Smooth muscle cell (in vitro differentiated cells): ENCODE measurements around the gene PTPN5. TPM values are rescaled to one million over a fixed set of nuclear protein-coding genes. Genes with fewer than 3 reads are reported as not detected.

Experiments used
- DNase-seq: peaks from one replicate; lab custom pipeline; 2025; ENCODE audit not compliant: unreplicated experiment; lab: John Stamatoyannopoulos, UW
- H2AFZ ChIP-seq: fragments of 200-600 bp; sonication (generic); 2 replicates; pipeline ENCODE4 v1.6.0; 2016; ENCODE audit warnings: antibody characterized with exemption, low read depth, mild to moderate bottlenecking
- H3F3A ChIP-seq: fragments of 200-600 bp; sonication (generic); 2 replicates; pipeline ENCODE4 v1.6.0; 2017; ENCODE audit warnings: antibody characterized with exemption, low read depth
- H3K27ac ChIP-seq: fragments of 200-600 bp; sonication (generic); 2 replicates; pipeline ENCODE4 v1.5.1; 2016; ENCODE audit warnings: low read depth, mild to moderate bottlenecking
- H3K27me3 ChIP-seq: fragments of 200-600 bp; sonication (generic); 2 replicates; pipeline ENCODE4 v1.6.1; 2016; ENCODE audit warnings: low read depth, mild to moderate bottlenecking
- H3K36me3 ChIP-seq: fragments of 200-600 bp; sonication (generic); 2 replicates; pipeline ENCODE4 v1.5.1; 2016; ENCODE audit warnings: low read depth
- H3K4me1 ChIP-seq: fragments of 200-600 bp; sonication (generic); 2 replicates; pipeline ENCODE4 v1.5.1; 2016; ENCODE audit warnings: low read depth
- H3K4me2 ChIP-seq: fragments of 200-600 bp; sonication (generic); 2 replicates; pipeline ENCODE4 v1.6.0; 2016; ENCODE audit warnings: mild to moderate bottlenecking
- H3K4me3 ChIP-seq: fragments of 200-600 bp; sonication (generic); 2 replicates; pipeline ENCODE4 v1.5.1; 2016; ENCODE audit warnings: mild to moderate bottlenecking
- H3K79me2 ChIP-seq: fragments of 200-600 bp; sonication (generic); 2 replicates; pipeline ENCODE4 v1.6.0; 2016; ENCODE audit warnings: low read depth, mild to moderate bottlenecking
- H3K9ac ChIP-seq: fragments of 200-600 bp; sonication (generic); 2 replicates; pipeline ENCODE4 v1.6.0; 2016; ENCODE audit warnings: low read depth
- H3K9me3 ChIP-seq: fragments of 200-600 bp; sonication (generic); replicated peaks from 2 replicates; pipeline ENCODE4 v1.5.1; 2016; ENCODE audit warnings: low read depth
- H4K20me1 ChIP-seq: fragments of 200-600 bp; sonication (generic); 2 replicates; pipeline ENCODE4 v1.6.0; 2016; ENCODE audit warnings: low read depth
- WGBS: methylation state at CpG from one replicate; pipeline ENCODE4 v1.1.7; 2016; ENCODE audit warnings: low lambda C conversion rate; 5-methylcytosine and 5-hydroxymethylcytosine counted together
- polyA plus RNA-seq: library from polyadenylated mRNA; unstranded; fragments of >200 nt; fragmentation: Nextera tagmentation; extraction: Ambion mirVana; gene quantifications from 2 replicates; pipeline ENCODE4 v1.2.1, GENCODE V29; 2016
- total RNA-seq: library from RNA; depleted of rRNA; stranded (reverse); fragments of >200 nt; gene quantifications from 2 replicates; pipeline ENCODE4 v1.2.3, GENCODE V29; 2014
- TF ChIP-seq, protein P1 (sequence below): fragments of 200-600 bp; sonication (generic); IDR thresholded peaks from 2 replicates; pipeline ENCODE4 v1.5.1; 2017; ENCODE audit warnings: borderline replicate concordance, mild to moderate bottlenecking, antibody characterized with exemption; ENCODE audit not compliant: insufficient read depth, poor library complexity, severe bottlenecking

PTPN5 gene
- total and polyA plus RNA-seq, 2 experiments from 2014 or later = not detected

DNA sequence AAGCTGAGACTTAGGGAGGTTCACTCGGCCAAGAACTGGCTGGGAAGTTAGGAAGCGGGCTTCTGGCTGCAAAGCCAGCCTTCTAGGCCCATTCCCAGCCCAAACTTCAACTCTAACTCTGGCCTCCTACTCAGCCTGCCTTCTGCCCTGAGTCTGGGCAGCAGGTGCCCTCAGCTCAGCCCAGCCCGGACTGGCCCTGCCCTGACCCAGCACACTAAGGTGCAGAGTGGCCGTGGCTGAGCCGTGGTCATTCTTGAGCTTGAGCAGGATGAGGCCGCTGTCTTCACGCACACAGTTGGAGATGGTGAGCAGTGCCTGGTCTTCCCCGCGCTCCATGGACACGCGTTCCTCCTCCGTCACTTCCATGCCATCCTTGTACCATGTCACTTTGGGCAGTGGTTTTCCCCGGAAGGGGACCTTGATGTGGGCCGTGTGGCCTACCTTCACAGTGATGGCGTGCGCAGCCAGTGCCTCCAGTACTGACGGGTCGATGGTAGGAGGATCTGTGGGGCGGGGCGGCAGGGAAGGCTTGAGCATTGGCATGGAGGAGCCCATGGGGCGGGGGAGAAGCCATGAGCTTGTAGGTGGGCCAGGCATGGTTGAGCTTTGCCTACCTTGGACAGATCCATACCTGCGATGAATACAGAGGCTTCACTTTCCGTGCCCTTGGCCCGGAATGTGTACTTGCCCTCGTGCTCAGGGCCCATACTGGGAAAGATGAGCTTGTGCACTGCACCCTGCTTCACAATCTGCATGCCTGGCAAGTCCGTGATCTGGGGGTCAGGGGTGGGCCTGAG, 77.8 kb downstream of the PTPN5 start:
- Histone ChIP-seq H3K4me3 (no peak overlapping the region), H3K4me1 (no peaks in the 10 kb centered on the region), H3K27ac (no peak overlapping the region), H3K4me2 (no peak overlapping the region), H3K36me3 (no peaks in the 10 kb centered on the region), H2AFZ (no peak overlapping the region), H3K79me2 (no peaks in the 10 kb centered on the region), H3K27me3 (peaks cover 27% of the 10 kb centered on the region), H3K9me3 (no peaks in the 10 kb centered on the region), H4K20me1 (no peaks in the 10 kb centered on the region), H3K9ac (no peak overlapping the region), H3F3A (no peaks in the 10 kb centered on the region)
- TF ChIP-seq, protein P1, sequence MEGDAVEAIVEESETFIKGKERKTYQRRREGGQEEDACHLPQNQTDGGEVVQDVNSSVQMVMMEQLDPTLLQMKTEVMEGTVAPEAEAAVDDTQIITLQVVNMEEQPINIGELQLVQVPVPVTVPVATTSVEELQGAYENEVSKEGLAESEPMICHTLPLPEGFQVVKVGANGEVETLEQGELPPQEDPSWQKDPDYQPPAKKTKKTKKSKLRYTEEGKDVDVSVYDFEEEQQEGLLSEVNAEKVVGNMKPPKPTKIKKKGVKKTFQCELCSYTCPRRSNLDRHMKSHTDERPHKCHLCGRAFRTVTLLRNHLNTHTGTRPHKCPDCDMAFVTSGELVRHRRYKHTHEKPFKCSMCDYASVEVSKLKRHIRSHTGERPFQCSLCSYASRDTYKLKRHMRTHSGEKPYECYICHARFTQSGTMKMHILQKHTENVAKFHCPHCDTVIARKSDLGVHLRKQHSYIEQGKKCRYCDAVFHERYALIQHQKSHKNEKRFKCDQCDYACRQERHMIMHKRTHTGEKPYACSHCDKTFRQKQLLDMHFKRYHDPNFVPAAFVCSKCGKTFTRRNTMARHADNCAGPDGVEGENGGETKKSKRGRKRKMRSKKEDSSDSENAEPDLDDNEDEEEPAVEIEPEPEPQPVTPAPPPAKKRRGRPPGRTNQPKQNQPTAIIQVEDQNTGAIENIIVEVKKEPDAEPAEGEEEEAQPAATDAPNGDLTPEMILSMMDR = no peak
- no peak for DNase-seq
- WGBS = 91% methylated on average over 25 of the region's 26 CpGs

DNA sequence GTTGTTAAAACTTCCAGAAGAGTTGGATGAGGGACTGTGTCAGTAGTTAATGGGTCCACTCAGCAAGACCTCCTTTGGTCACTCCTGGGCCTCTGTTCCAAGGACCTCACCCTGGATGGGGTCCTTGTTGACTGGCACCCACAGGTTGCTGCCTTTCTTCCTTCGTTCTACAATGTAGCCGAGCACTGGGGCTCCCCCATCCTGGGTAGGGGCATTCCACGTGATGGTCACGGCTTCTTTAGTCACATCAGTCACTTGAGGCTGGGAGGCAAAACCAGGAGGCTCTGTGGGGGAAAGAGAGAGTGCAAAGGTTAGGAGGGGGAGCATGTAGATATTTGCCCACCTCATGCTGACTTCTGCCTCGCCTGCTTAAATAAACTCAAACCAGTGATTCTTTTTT, 81.1 kb downstream of the PTPN5 start:
- no peaks in the 10 kb centered on the region for H3K4me1 ChIP-seq
- no peaks in the 10 kb centered on the region for H3K36me3 ChIP-seq
- H3K4me2 ChIP-seq = no peak overlapping the region
- no peak overlapping the region for H3K27ac ChIP-seq
- DNase-seq = no peak
- H3K79me2 ChIP-seq = no peaks in the 10 kb centered on the region
- peaks cover 27% of the 10 kb centered on the region for H3K27me3 ChIP-seq
- H3K9ac ChIP-seq = no peak overlapping the region
- no peaks in the 10 kb centered on the region for H4K20me1 ChIP-seq
- TF ChIP-seq, protein P1 = no peak
- 82% methylated on average over 5 of the region's 5 CpGs for WGBS
- H3K9me3 ChIP-seq = no peaks in the 10 kb centered on the region
- no peak overlapping the region for H3K4me3 ChIP-seq
- H2AFZ ChIP-seq = no peak overlapping the region
- H3F3A ChIP-seq = no peaks in the 10 kb centered on the region

DNA sequence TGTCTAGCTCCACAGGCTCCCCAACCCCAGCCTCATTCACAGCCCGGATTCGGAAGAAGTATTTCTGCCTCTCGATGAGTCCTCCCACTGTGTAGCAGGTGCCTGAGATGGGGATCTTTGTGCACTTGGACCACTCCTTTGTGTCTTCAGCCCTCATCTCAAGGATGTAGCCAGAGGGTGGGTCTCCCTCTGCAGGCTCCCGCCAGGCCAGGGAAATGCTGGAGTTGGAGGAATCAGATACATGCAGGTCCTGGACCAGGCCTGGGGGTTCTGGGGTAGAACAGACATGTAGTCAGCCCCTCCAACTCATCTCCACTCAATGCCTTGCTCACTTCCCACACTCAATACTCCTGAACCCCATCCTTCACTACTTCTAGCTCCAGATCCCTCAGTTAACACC, 82.2 kb downstream of the PTPN5 start:
- Histone ChIP-seq H3K27me3 (peaks cover 27% of the 10 kb centered on the region), H2AFZ (no peak overlapping the region), H3K9me3 (no peaks in the 10 kb centered on the region), H4K20me1 (no peaks in the 10 kb centered on the region), H3K4me3 (no peak overlapping the region), H3K4me2 (no peak overlapping the region), H3K79me2 (no peaks in the 10 kb centered on the region), H3K4me1 (no peaks in the 10 kb centered on the region), H3K9ac (no peak overlapping the region), H3F3A (no peaks in the 10 kb centered on the region), H3K27ac (no peak overlapping the region), H3K36me3 (no peaks in the 10 kb centered on the region)
- 90% methylated on average over 4 of the region's 4 CpGs for WGBS
- TF ChIP-seq, protein P1 = no peak
- DNase-seq = no peak
